Kidney (tissue), 14 donors: Measurements from ENCODE around the gene AMFR. TPM values are rescaled to one million over a fixed set of nuclear protein-coding genes. Genes with fewer than 3 reads are reported as not detected.

Experiments
- DNase-seq, 5 donors: peaks; one replicate each; pipeline ENCODE4 v3.0.0-alpha.2; 2013 to 2020
- FAIRE-seq: peaks from 2 replicates; lab custom pipeline; 2012; peaks lifted over from hg19 to GRCh38; lab: Jason Lieb, UNC
- H3K27ac ChIP-seq, 2 donors: one replicate each; pipeline ENCODE4 v1.7.0; 2013; ENCODE audit warnings: low read depth in 2 of 2, low read length in 2 of 2, inconsistent platforms in 1 of 2
- H3K27me3 ChIP-seq: one replicate; pipeline ENCODE4 v1.7.1; 2013; ENCODE audit warnings: low read length, inconsistent platforms; ENCODE audit not compliant: control insufficient read depth, insufficient read depth
- H3K36me3 ChIP-seq, 3 donors: one replicate each; pipeline versions ENCODE4 v1.7.0 to v1.7.1; 2013; ENCODE audit warnings: low read length in 3 of 3, control low read depth in 1 of 3, inconsistent platforms in 1 of 3; ENCODE audit not compliant: insufficient read depth in 3 of 3, control insufficient read depth in 2 of 3
- H3K4me1 ChIP-seq, 3 donors: one replicate each; pipeline versions ENCODE4 v1.7.0 to v1.7.1; 2013; ENCODE audit warnings: low read length in 3 of 3, inconsistent platforms in 1 of 3, low read depth in 1 of 3; ENCODE audit not compliant: control insufficient read depth in 2 of 3, insufficient read depth in 2 of 3
- H3K4me3 ChIP-seq, 3 donors: one replicate each; pipeline versions ENCODE4 v1.7.0 to v1.8.1; 2013; ENCODE audit warnings: low read length in 3 of 3, control low read depth in 1 of 3, inconsistent platforms in 1 of 3
- H3K9ac ChIP-seq, 3 donors: one replicate each; pipeline versions ENCODE4 v1.7.0 to v1.7.1; 2013; ENCODE audit warnings: low read length in 3 of 3, control low read depth in 1 of 3, inconsistent platforms in 1 of 3
- H3K9me3 ChIP-seq, 3 donors: one replicate each; pipeline versions ENCODE4 v1.7.0 to v1.7.1; 2013; ENCODE audit warnings: low read length in 3 of 3, control low read depth in 1 of 3, inconsistent platforms in 1 of 3; ENCODE audit not compliant: control insufficient read depth in 2 of 3, insufficient read depth in 1 of 3
- intact Hi-C: fragments of 100-400 bp; cut with DNase I; formaldehyde crosslinking; loops from one replicate; pipeline ENCODE4 v1.11.1; 2022
- polyA plus RNA-seq: library from polyadenylated mRNA; stranded (reverse); fragments of 350-450 nt; fragmentation: Illumina TruSeq; extraction: RNeasy Lipid Tissue Mini Kit (QIAGEN cat#74804); gene quantifications from one replicate; pipeline ENCODE4 v1.2.3, GENCODE V29; 2014; ENCODE audit warnings: low read depth, low replicate concordance; ENCODE audit not compliant: insufficient read depth
- total RNA-seq: library from RNA; stranded (reverse); fragmentation: NEBNext Ultra II Directional; extraction: Animal tissue kit (Norgen Biotek cat#: 25700); gene quantifications from one replicate; pipeline ENCODE4 v1.2.1, GENCODE V29; 2021
- TF ChIP-seq, protein P1 (sequence below): IDR thresholded peaks from 3 replicates; pipeline ENCODE4 v1.5.1; 2012; ENCODE audit warnings: mild to moderate bottlenecking, moderate library complexity, borderline replicate concordance; ENCODE audit not compliant: insufficient read depth; ENCODE audit errors: extremely low read depth
- donor health status: control.
- donor health status: control.
- donor health status: control.
- donor health status: control.
- donor health status: control.
- donor health status: DM: yes; HTN: yes; CAD: no.
- donor health status: Normal renal cell carcinoma (clear cell type).

Gene AMFR
- total and polyA plus RNA-seq, 2 donors from 2014 or later = 143 to 163 TPM

DNA sequence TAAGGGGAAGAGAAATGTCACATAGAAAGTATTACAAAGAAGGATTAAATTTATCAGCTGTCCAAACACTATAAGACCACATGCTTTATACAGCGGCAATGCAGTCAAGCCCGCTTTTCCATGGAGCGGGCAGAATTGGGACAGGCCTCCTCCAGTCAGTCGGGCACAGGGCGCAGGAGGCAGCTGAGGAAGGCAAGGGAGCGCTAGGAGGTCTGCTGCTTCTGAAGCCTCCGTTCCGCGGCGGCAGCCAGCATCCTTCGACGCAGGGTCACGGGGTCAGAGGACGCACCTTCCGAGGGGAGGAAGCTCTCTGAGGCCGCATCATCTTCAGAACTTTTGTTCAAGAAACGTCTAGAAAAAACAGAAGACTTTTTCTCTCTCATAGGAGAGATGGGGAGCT lies 62.6 kb downstream of the AMFR start:
- FAIRE-seq (no peak), DNase-seq (peak in 1 of 5 donors; percentile 34)
- H3K27ac ChIP-seq = no peak overlapping the region
- no peaks in the 10 kb centered on the region for H3K9me3 ChIP-seq
- H3K9ac ChIP-seq = no peak overlapping the region
- no peaks in the 10 kb centered on the region for H3K27me3 ChIP-seq
- intact Hi-C loops = no loop called here
- no peak overlapping the region for H3K4me3 ChIP-seq
- H3K4me1 ChIP-seq = peaks cover 0 to 25% (median 23%) of the 10 kb centered on the region in 3 donors
- peaks cover 4 to 27% (median 16%) of the 10 kb centered on the region in 3 donors for H3K36me3 ChIP-seq
- TF ChIP-seq, protein P1, sequence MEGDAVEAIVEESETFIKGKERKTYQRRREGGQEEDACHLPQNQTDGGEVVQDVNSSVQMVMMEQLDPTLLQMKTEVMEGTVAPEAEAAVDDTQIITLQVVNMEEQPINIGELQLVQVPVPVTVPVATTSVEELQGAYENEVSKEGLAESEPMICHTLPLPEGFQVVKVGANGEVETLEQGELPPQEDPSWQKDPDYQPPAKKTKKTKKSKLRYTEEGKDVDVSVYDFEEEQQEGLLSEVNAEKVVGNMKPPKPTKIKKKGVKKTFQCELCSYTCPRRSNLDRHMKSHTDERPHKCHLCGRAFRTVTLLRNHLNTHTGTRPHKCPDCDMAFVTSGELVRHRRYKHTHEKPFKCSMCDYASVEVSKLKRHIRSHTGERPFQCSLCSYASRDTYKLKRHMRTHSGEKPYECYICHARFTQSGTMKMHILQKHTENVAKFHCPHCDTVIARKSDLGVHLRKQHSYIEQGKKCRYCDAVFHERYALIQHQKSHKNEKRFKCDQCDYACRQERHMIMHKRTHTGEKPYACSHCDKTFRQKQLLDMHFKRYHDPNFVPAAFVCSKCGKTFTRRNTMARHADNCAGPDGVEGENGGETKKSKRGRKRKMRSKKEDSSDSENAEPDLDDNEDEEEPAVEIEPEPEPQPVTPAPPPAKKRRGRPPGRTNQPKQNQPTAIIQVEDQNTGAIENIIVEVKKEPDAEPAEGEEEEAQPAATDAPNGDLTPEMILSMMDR = no peak

DNA sequence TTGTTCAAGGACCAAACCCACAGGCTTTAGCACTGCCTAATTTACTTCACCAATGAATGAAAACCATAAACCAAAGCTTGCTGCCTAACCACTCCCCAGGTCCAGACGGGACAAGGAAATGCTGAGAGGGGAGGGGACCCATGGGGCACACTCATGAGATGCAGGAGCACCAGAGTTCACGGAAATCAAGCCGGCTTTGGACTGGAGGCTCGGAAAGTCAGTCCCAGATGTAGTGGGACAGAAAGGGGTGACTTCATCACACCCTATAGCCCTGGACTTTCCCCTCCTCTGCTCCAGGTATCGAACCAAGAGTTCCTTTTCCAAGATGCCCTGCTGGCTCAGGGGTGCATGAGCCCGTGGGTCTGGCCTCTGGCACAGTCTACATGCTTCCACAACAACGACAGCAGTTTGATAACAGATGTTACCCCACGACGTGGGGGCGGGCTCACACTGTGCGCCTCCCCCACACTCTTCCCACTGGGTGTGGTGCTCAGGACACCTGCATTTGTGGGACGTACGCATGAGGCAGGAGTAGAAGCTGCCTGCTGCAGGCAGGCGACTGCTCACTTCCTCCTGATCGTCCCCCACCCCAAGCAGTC lies 63.2 kb downstream of the AMFR start:
- DNase-seq (peak in 2 of 5 donors; percentile 35 to 51), FAIRE-seq (no peak)
- H3K36me3 ChIP-seq = peaks cover 4 to 24% (median 14%) of the 10 kb centered on the region in 3 donors
- peaks cover 0 to 27% (median 24%) of the 10 kb centered on the region in 3 donors for H3K4me1 ChIP-seq
- H3K9ac ChIP-seq = no peak overlapping the region
- no peak overlapping the region for H3K4me3 ChIP-seq
- TF ChIP-seq, protein P1 = no peak
- H3K27ac ChIP-seq = no peak overlapping the region
- H3K9me3 ChIP-seq = no peaks in the 10 kb centered on the region
- intact Hi-C loops = no loop called here
- H3K27me3 ChIP-seq = no peaks in the 10 kb centered on the region

DNA sequence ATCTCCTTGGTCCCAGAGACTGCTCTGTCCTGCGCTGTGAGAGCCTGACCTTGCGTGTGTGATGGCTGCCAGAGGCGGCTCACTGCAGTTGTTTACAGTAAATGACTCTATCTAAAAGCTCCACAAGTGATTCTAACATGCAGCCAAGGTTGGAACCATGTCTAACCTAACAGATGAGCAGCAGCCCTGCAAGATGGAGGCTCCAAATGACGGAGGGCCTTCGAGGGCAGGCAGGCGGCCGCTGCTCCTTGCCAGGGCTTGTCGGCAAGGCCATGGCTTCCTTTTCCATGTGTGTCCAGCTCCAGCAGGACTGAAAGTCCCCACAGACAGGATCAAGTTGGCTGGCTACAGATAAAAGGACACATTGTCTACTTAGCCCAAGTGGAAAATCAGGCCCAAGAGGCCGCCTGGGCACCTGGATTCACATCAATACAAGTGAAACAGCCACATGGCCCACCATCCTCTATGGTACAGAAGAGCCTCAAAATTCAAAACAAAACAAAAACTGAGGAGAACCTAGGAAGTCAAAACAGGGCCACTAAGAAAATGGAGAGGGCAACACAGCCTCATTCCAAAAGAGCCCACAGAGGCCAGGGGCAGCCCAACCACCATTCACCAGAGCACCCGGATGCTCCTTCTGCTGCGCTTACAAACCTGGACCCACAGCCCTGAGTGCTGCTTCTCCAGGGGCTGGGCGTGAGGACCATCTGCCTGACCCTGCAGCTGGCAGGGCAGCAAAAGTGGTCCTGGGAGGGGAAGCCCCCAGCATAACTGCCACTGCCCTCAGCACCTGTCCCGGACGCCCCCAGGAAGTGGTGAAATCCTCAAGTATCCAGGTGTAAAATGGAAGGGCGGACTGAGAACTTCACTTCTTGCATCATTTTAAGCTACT lies 65.0 kb downstream of the AMFR start:
- Histone ChIP-seq H3K27ac (peak overlapping the region in 1 of 2 donors; percentile 33), H3K9ac (no peak overlapping the region), H3K36me3 (peaks cover 4 to 20% (median 14%) of the 10 kb centered on the region in 3 donors), H3K4me1 (peaks cover 0 to 21% (median 20%) of the 10 kb centered on the region in 3 donors), H3K4me3 (no peak overlapping the region), H3K9me3 (no peaks in the 10 kb centered on the region), H3K27me3 (no peaks in the 10 kb centered on the region)
- DNase-seq (peak in 2 of 5 donors; percentile 28 to 54), FAIRE-seq (no peak)
- TF ChIP-seq, protein P1 = no peak
- intact Hi-C loops = no loop called here
